MCF 10A (cell line): ENCODE measurements around the gene MORN1. TPM values are rescaled to one million over a fixed set of nuclear protein-coding genes. Genes with fewer than 3 reads are reported as not detected.
A peak's percentile ranks its signal among the peaks of the same experiment; 100 is the strongest.

Experiments used
- BruUV-seq: library from RNA; stranded (reverse); fragments of 400-500 nt; replicated peaks from 2 replicates; lab custom pipeline; 2021; lab: Mats Ljungman, UMichigan
- CTCF ChIA-PET: fragments of 300-600 bp; sonication (Branson Sonifier 250); formaldehyde crosslinking; extraction: SDS; loops from one replicate; lab custom pipeline; 2021; ENCODE audit warnings: antibody characterized with exemption, inconsistent platforms; lab: Yijun Ruan, JAX
- POLR2A ChIA-PET: fragments of 300-600, 350-650 bp; sonication (Branson Sonifier 250); formaldehyde crosslinking; extraction: SDS; loops from one replicate; lab custom pipeline; 2020; ENCODE audit warnings: antibody characterized with exemption, inconsistent platforms; lab: Yijun Ruan, JAX
- DNase-seq: peaks from one replicate; pipeline ENCODE4 v3.0.0-alpha.2; 2018; ENCODE audit not compliant: unreplicated experiment
- H3K27ac Mint-ChIP-seq: one replicate; pipeline ENCODE4 v1.8.0; 2022; ENCODE audit warnings: mild to moderate bottlenecking, low read depth, mixed read lengths; ENCODE audit not compliant: unreplicated experiment
- H3K27me3 Mint-ChIP-seq: one replicate; pipeline ENCODE4 v1.8.0; 2022; ENCODE audit warnings: mixed read lengths; ENCODE audit not compliant: insufficient read depth, unreplicated experiment
- H3K36me3 Mint-ChIP-seq: one replicate; pipeline ENCODE4 v1.8.0; 2022; ENCODE audit warnings: mild to moderate bottlenecking, moderate library complexity, mixed read lengths; ENCODE audit not compliant: insufficient read depth, unreplicated experiment
- H3K4me1 Mint-ChIP-seq: one replicate; pipeline ENCODE4 v1.8.0; 2022; ENCODE audit warnings: mixed read lengths; ENCODE audit not compliant: insufficient read depth, unreplicated experiment
- H3K4me3 Mint-ChIP-seq: one replicate; pipeline ENCODE4 v1.8.0; 2022; ENCODE audit warnings: mild to moderate bottlenecking, moderate library complexity, mixed read lengths; ENCODE audit not compliant: unreplicated experiment
- H3K9me3 Mint-ChIP-seq: one replicate; pipeline ENCODE4 v1.8.0; 2022; ENCODE audit warnings: mixed read lengths; ENCODE audit not compliant: unreplicated experiment
- intact Hi-C: fragments of 100-400 bp; cut with micrococcal nuclease; formaldehyde crosslinking; loops from 2 replicates; pipeline ENCODE4 v1.14.1; 2022
- total RNA-seq: library from RNA; stranded (reverse); gene quantifications from 2 replicates; pipeline ENCODE4 v1.2.3, GENCODE V29; 2022
- TF ChIP-seq, protein P1 (sequence below): fragments of 200-600 bp; IDR thresholded peaks from one replicate; pipeline ENCODE4 v1.8.0; 2022; ENCODE audit warnings: antibody characterized with exemption, mild to moderate bottlenecking; ENCODE audit not compliant: unreplicated experiment

The MORN1 gene
- total RNA-seq, 1 experiment from 2014 or later = 19.4 TPM

DNA sequence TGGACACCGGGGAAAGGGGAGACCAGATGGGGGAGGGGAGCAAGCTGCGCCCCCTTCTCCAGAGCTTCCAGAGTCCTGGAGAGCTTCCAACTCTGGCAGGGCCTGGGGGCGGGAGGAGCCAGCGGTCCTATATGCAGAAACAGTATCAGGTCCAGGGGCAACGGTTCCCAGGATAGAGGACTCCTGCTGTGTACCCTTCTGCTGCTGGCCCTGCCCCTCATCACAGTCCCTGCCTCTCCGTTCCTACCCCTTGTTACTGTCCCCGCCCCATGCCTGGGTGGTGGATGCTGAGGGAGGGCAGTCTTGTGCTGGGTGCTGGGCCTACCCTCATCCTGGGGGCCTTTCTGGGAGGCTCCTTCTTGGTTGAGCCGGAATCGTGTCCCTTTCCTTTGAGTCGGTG, 40.2 kb upstream of the MORN1 start:
- no peak overlapping the region for H3K27ac Mint-ChIP-seq
- TF ChIP-seq, protein P1, sequence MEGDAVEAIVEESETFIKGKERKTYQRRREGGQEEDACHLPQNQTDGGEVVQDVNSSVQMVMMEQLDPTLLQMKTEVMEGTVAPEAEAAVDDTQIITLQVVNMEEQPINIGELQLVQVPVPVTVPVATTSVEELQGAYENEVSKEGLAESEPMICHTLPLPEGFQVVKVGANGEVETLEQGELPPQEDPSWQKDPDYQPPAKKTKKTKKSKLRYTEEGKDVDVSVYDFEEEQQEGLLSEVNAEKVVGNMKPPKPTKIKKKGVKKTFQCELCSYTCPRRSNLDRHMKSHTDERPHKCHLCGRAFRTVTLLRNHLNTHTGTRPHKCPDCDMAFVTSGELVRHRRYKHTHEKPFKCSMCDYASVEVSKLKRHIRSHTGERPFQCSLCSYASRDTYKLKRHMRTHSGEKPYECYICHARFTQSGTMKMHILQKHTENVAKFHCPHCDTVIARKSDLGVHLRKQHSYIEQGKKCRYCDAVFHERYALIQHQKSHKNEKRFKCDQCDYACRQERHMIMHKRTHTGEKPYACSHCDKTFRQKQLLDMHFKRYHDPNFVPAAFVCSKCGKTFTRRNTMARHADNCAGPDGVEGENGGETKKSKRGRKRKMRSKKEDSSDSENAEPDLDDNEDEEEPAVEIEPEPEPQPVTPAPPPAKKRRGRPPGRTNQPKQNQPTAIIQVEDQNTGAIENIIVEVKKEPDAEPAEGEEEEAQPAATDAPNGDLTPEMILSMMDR = no peak
- ChIA-PET POLR2A (interaction anchor here (0.6 to 0.9 kb wide), 3 partner anchors 10 to 233 kb away, joined by 3 to 5 read pairs (median 3); partner anchors contain the start of gene PANK4), CTCF (interaction anchor here (0.7 to 2.8 kb wide), 6 partner anchors 16 to 993 kb away, joined by 3 to 14 read pairs (median 4); no protein-coding TSS in a partner anchor)
- no peaks in the 10 kb centered on the region for H3K27me3 Mint-ChIP-seq
- peak overlapping the region; percentile 57 for H3K4me3 Mint-ChIP-seq
- no peak for DNase-seq
- intact Hi-C loops = no loop called here
- H3K4me1 Mint-ChIP-seq = no peaks in the 10 kb centered on the region
- peaks cover 14% of the 10 kb centered on the region for H3K36me3 Mint-ChIP-seq
- no peaks in the 10 kb centered on the region for H3K9me3 Mint-ChIP-seq
- no TSS peak for BruUV-seq

DNA sequence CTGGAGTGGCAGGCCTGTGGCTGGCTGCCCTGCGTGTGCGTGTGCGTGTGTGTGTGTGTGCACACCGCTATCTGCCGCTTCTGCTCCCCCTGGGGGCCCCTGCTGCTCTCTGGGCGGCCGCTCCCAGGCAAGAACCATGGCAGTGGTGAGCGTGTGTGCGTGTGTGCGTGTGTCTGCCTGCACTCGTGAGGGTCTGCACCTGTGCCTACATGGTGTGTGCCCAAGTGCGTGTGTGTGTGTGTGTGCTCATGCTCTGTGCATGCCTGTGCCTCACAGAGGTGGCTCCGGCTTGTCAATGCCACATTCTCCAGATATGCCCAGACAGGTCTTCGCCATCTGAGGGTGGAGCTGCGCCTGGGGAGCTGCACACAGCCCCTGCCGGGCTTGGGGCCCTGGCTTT, 39.7 kb upstream of the MORN1 start:
- no peak for DNase-seq
- intact Hi-C loops = no loop called here
- H3K4me1 Mint-ChIP-seq = no peaks in the 10 kb centered on the region
- ChIA-PET POLR2A (interaction anchor here (0.6 to 0.9 kb wide), 3 partner anchors 11 to 233 kb away, joined by 3 to 5 read pairs (median 3); partner anchors contain the start of gene PANK4), CTCF (interaction anchor here (0.7 to 2.8 kb wide), 6 partner anchors 15 to 993 kb away, joined by 3 to 14 read pairs (median 4); no protein-coding TSS in a partner anchor)
- no peak overlapping the region for H3K27ac Mint-ChIP-seq
- BruUV-seq = no TSS peak
- H3K36me3 Mint-ChIP-seq = peaks cover 14% of the 10 kb centered on the region
- no peaks in the 10 kb centered on the region for H3K27me3 Mint-ChIP-seq
- no peaks in the 10 kb centered on the region for H3K9me3 Mint-ChIP-seq
- TF ChIP-seq, protein P1 = no peak
- peak overlapping the region; percentile 57 for H3K4me3 Mint-ChIP-seq

DNA sequence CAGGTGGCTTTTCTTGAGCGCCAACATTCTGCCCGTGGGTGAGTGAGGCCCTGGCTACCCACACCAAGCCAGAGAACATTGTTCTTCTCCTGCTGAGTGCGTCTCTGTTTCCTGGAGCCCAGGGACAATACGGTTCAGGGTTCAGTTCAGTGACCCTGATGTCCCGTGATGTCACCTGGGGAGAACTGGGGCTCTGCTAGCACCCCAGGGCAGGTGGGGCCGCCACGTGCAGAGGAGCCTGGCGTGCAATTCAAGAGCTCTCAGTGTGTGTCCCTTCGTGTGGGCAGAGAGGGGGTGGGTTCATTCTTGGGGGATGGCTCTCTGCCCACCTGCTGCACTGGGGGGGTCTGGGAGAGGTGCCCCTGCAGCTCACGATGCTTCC, 39.2 kb upstream of the MORN1 start:
- Mint-ChIP-seq H3K9me3 (no peaks in the 10 kb centered on the region), H3K4me1 (no peaks in the 10 kb centered on the region), H3K36me3 (peaks cover 13% of the 10 kb centered on the region), H3K27me3 (no peaks in the 10 kb centered on the region), H3K4me3 (peak overlapping the region; percentile 57), H3K27ac (no peak overlapping the region)
- POLR2A ChIA-PET = interaction anchor here (1.4 kb wide), 1 partner anchor 96 kb away, joined by 6 read pairs; the partner anchor contains the start of gene PANK4
- TF ChIP-seq, protein P1 = no peak
- no TSS peak for BruUV-seq
- intact Hi-C loops = no loop called here
- CTCF ChIA-PET = interaction anchor here (0.7 to 2.8 kb wide), 8 partner anchors 15 to 995 kb away, joined by 3 to 14 read pairs (median 4); no protein-coding TSS in a partner anchor
- DNase-seq = no peak

DNA sequence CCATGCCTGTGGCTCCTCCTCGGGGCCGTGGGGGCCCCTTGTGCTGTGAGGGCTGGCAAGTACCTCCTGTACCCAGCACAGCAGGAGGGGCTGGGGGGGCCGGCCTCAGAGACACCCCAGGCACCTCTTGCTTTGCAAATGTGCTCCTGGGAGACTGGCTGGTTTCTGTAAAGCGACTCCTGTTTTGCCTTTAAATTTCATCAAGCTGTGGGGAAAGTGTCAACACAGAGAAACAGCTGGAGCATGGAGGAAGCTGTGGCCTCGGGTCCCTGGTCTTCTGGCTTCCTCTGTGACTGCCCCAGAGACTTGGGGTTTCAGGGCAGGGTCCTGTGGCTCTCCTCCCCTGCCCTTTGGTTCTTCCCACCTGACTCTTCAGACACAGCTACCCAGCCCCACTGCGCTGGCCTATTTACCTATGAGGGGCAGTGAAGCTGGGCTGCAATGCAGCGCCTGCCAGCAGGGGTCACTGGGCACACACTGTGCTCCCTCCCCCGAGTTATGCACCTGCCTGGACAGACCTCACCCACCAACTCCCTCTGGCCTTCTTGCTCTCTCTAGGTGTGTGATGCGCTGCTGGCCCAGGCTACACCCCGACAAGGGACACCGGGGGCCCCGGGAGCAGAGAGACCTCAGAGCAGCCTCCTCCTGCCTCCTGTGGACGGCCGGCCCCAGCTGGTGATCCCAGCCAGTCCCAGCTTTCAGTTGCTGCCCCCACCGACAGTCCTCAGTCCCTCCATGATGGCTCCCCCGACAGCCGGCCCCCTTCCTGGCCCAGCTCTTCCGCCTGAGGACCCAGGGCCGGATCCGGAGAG, 38.6 kb upstream of the MORN1 start:
- Mint-ChIP-seq H3K4me1 (no peaks in the 10 kb centered on the region), H3K27ac (no peak overlapping the region), H3K36me3 (peaks cover 8% of the 10 kb centered on the region), H3K4me3 (peak overlapping the region; percentile 77), H3K9me3 (no peaks in the 10 kb centered on the region), H3K27me3 (no peaks in the 10 kb centered on the region)
- ChIA-PET CTCF (interaction anchor here (1.0 to 2.8 kb wide), 7 partner anchors 14 to 995 kb away, joined by 3 to 14 read pairs (median 4); no protein-coding TSS in a partner anchor), POLR2A (interaction anchor here (0.6 to 2.6 kb wide), 5 partner anchors 17 to 105 kb away, joined by 3 to 12 read pairs (median 6); partner anchors contain the start of genes PANK4 and PEX10)
- no TSS peak for BruUV-seq
- DNase-seq = no peak
- TF ChIP-seq, protein P1 = peak; percentile 47
- intact Hi-C loops = no loop called here
